GM19463 (cell line): Measurements from ENCODE around the gene C5orf58.
"Not testable (repeated sequence)": the region's sequence is repeated elsewhere in the genome, so short reads cannot be mapped to it uniquely, and the experiment has no call there.

ENCODE experiments used
- ATAC-seq: cut with Tn5 transposase; IDR thresholded peaks from one replicate; pipeline ENCODE4 v1.9.1; 2021; ENCODE audit warnings: mild to moderate bottlenecking, moderate library complexity; ENCODE audit not compliant: unreplicated experiment

Gene C5orf58

DNA sequence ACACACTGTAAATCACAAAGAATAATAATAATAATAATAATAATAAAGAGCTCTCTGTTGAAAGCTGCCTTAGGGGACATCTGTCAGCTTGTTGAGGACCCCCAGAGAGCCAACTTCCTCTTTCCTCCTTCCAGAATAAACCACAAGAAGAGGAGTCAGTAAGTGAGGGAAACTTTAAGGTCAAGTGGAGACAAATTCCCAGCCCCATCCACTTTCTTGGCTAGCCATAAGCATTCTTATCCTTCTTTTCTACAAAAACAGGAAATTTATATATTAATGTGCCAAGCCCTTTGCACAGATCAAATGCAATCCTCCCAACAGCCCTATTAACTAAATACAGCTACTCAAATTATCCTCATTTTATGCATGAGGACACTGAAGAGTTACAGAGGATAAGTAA, 9.4 kb upstream of the C5orf58 start:
- no peak for ATAC-seq

DNA sequence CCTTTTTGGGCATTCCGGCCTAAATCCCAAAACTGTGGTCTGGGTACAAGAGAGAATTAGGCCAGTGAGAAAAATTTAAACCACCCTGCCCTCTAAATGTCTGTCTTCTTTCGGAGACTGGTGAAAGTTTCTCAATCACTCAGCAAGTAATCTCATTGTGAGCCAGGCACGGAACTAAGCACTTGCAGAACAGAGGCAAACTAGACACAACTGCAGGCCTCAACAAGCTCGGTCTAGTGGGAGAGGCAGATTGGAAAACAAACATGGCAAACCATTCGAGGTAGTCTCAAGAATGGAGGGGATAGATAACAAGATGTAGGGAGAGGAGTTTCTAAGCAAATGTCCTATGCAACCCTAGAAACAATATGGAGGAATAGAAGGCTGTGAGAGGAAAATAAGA, 8.9 kb upstream of the C5orf58 start:
- no peak for ATAC-seq

GRCh38 chr5:170225326-170226128, 7.3 kb upstream of the C5orf58 start:
- no peak for ATAC-seq

GRCh38 chr5:170226129-170226615, 6.6 kb upstream of the C5orf58 start:
- ATAC-seq, result no peak

GRCh38 chr5:170226661-170227060, 6.1 kb upstream of the C5orf58 start:
- no peak for ATAC-seq

DNA sequence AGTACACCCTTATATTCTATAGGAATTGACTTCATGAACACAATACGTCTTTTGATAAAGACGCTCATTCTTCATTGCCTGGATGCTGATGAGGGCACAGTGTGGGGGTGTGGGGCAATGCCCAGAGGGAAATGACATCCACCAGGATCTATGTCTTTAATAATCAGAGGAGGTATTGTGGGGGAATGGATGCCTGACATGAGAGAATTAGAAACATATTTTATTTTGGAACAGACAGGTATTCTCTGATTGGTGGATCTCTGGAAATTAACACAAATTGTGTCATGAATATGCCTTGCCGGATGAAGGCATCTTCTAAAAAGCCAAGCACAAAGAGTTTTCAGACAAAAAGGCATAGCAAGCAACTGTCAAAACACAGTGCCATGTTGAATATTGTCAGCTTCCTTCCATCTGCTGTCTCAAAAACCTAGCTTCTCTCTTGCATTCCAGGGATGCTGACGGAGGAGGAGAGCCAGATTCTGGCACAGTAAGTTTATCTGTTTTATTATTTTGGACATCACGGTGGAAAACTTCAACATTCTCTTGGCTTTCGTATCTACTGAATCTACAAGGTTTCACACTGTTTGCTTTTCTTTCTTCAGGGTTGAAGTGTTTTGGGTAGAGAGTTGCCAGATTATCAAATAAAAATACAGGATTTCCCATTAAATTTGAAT, 3.9 kb upstream of the C5orf58 start:
- ATAC-seq, result no peak

DNA sequence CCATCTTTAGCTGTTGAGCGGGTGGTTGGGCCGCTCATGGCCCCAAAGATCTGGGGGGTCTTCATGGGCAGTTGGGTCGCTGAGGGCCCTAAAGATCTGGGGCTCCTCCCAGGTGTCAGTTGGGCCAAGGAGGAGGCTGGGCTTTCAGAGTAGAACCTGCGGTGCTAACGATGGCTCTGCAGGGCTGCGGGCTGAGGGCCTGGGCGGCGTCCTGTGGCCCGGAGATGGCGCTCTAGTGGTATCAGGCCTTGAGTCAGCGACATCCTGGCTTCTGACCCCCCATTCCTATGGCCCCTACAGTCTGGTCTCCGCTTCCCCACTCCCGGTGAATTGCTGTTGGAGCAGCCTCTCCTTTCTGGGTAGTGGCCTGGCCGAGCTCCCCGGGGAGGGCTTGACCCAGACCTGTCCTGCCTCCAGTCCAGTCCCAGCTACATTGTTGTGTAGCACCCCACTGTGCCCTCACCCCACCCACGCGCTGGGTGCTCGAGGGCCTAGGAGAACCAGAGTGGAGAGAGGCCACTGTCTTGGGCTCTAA, 640 bp downstream of the C5orf58 start:
- ATAC-seq, result no peak

DNA sequence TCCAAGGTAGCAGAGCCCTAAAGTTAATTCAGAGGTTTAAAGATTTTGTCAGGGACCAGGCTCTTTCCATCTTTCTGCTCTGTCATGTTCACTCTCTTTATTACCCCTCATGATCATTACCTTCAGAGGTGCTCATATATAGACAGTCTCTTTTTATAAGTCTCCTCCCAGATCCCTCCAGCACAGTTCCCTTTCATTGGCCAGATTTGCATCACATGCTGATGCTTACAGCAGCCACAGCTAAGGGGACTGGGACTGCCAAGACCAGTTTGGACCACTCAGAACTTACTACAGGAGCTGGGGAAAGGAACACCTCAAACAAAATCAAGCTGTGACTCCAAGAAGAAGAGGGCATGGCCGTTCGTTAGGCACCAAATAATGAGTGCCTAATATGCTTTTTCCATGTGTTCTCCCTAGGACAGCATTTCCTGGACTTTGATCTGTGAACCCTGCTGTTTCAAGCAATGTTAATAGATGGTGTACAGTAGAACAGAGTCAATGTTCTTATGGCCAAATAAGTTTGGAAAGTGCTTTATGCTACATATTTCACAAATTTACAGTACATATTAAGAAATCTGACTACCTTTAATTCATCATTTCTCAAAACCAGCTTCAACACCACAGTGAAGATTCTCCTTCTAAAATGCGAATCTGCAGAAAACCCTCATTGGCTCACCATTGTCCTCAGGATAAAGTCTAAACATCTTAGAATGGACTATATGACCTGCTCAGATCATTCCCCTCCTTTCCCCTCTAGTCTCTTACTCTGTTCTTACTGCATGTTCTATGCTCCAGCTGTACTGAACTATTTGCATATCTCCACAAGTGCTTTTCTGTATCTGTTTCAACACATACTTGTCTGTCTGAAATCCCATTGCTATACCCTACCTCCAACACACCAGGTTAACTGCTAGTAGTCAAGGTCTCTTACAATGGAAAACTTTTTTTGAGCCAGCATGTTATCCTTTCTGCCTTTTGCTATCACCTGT, 3.4 kb downstream of the C5orf58 start:
- no peak for ATAC-seq

DNA sequence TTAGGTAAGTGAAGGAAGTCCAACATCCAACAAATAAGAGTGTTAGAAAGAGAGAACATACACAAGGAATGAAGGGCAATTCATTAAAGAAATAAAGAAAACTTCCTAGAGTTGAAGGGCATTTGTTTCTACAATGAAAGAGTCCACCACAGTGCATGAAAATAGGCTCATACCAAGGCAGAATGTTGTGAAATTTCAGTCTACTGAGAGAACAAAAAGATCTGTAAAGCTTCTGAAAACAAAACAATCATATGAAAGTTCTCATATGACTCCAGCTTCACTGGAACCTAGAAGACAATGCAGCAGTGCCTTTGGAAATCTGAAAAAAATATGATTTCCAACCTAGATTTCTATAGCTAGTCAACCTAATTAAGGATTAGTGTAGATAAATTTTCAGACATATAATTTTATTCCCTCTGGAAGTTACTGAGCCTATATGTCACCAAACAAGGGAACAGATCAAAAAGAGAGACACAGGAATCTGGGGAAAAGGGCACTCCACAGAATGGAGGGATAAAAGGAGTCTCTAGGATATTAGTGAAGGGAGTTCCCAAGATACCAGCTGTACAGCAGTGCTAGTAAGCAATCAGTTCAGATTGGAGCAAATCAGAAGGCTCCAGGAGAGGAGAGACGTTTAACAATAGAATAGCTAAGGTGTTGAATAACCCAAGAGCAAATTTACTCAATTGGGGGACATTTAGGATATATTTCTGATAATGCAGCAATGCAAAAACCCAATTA, 5.8 kb downstream of the C5orf58 start:
- no peak for ATAC-seq

- ATAC-seq, result not testable (repeated sequence)
Observed at GRCh38 chr5:170245436-170245835, 12.7 kb downstream of the C5orf58 start.

- ATAC-seq, result no peak
Observed at GRCh38 chr5:170246126-170246870, 13.5 kb downstream of the C5orf58 start.

GRCh38 chr5:170247363-170247762, 14.6 kb downstream of the C5orf58 start:
- ATAC-seq, result no peak

- no peak for ATAC-seq
Observed at GRCh38 chr5:170248172-170248930, 15.6 kb downstream of the C5orf58 start.

DNA sequence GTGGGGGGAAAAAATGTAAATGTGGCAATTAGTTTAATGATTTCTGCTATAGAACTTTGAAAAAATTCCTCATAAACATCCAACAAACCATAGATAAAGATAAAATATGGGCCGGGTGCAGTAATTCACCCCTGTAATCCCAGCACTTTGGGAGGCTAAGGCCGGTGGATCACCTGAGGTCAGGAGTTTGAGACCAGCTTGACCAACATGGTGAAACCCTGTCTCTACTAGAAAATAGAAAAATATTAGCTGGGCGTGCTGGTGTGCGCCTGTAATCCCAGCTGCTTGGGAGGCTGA, 16.1 kb downstream of the C5orf58 start:
- not testable (repeated sequence) for ATAC-seq

DNA sequence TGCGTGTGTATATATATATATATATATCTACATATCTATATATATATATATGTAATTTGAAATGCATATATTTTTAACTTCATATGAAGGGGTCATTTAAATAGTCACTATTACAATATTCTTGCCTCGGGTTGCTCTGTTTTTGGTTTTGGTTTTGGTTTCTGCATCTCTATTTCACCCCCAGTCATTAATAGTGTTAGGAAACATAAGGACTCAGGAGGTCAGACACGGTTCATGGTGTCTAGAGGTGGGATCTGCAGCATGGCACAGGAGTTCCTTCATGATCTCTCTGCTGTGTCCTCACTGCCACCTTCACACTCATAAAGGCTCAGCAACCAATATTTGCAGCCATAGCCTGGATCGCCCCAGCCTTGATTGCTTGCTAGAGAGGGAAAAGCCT, 16.6 kb downstream of the C5orf58 start:
- no peak for ATAC-seq

DNA sequence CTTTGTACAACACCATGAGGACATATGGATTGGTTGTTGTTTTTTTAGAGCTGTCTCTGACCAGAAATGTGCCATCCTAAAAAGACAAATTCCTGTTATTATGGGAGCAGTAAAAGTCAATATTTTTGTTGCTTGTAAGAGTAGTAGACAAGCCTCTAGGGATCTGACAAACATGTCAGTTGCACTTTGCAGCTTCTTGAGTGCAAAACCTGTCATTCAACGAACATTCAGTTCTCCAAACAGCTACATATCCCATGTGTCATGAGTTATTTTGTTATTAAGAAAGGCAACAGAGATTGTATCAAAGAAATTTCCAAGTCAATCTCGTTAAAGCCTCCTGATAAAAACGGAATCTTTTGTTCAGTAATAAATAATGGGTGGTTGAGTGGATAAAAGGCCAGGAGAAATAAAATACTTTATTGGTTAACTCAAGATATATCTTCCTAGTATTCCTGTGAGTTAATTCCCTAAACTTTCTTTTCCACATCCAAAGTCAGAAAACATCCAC, 18.1 kb downstream of the C5orf58 start:
- ATAC-seq, result no peak

DNA sequence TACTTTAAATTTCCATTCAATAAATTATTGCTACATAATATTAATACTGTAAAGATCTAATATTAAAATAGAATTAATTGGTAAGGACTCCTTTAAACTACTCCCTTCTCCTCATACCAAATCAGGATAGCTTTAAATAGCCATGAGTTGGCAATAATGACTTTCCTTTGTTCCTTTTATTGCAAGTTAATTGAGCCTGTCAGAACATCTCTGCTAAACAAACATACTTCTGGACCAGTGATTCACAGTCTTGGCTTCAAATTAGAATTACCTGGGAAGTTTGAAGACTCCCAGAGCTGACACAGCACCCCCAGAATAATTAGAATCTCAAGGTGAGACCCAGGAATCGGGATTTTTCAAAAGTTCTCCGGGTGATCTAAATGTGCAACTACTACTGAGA, 18.7 kb downstream of the C5orf58 start:
- no peak for ATAC-seq

DNA sequence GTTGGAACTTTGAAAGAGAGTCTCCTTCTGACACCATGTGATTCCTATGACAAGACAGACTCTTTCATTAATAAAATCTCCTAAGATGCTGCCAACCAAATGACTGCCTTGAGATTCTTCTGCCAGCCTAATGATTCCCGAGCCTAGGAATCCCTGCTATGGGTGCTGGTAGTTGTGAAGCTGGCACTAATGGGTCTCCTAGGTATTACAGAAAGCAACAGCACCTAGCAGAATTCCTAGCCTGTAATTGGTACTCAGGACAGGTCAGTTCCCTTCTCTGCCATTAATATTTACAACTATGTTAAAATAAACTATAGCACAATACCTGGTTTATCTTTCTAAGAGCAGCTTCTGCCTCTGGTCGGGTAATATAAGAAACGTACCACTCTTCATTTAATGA, 19.3 kb downstream of the C5orf58 start:
- no peak for ATAC-seq
